Endothelial cell of umbilical vein (primary cell): ENCODE measurements around the gene SYCP1.

ENCODE experiments used
- EZH2 ChIP-seq: IDR thresholded peaks from 2 replicates; pipeline ENCODE4 v1.6.1; 2012; ENCODE audit warnings: borderline replicate concordance, low read depth, mild to moderate bottlenecking, moderate library complexity, low read length, inconsistent platforms; ENCODE audit not compliant: severe bottlenecking
- MAX ChIP-seq: IDR thresholded peaks from 2 replicates; pipeline ENCODE4 v1.6.1; 2011; ENCODE audit not compliant: insufficient read depth, insufficient read length
- MYC ChIP-seq: IDR thresholded peaks from one replicate; pipeline ENCODE4 v1.6.1; 2011; ENCODE audit warnings: mild to moderate bottlenecking, low read depth, low read length
- POLR2A ChIP-seq: IDR thresholded peaks from 2 replicates; pipeline ENCODE4 v1.6.1; 2012; ENCODE audit warnings: low read depth, mild to moderate bottlenecking, control low read depth, low read length
- POLR2AphosphoS5 ChIP-seq: IDR thresholded peaks from 2 replicates; pipeline ENCODE4 v1.6.1; 2012; ENCODE audit warnings: low read depth, mild to moderate bottlenecking, control low read depth, low read length, moderate library complexity; ENCODE audit not compliant: insufficient read depth
- TF ChIP-seq, protein P1 (sequence below), 2 donors: IDR thresholded peaks; 1 replicate in 1 of 2; 2 replicates in 1 of 2; pipeline ENCODE4 v1.5.1; 2011; ENCODE audit warnings: low read length in 2 of 2, mild to moderate bottlenecking in 2 of 2, moderate library complexity in 2 of 2, control low read depth in 1 of 2, inconsistent platforms in 1 of 2, low read depth in 1 of 2; ENCODE audit not compliant: insufficient read depth in 1 of 2; ENCODE audit errors: extremely low read depth in 1 of 2

DNA sequence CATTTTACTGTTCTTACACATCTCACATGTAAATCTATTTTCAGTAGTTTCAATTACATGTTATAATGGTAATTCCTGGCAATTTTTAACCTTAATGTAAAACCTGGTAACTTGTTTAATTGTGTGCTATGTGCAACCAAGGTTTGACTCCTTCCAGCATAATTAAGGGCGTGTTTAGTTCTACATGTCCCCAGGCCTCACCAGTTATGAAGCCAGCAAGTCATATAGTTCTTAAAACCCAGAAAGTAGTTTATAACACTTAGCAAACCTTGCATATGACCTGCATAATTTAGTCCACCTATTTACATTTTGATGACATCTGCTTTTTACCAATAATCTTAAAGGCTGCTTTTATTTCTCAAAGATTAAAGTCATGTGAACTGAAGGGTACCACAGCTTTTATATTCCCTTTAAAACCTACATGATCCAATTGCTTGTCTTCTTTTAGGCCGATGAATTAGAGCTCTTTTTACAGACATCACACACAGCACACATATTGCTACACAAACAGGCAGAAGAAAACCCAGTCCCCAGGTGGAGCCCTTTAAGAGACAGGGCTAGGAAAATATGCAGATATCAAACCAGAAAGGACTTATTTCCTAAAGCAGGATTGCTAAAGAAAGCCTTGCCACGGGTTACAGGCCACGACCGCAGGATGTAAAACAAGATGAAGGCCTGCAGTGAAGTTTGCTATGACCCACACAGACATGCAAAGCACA, 23.2 kb upstream of the SYCP1 start:
- TF ChIP-seq POLR2A, result no peak
- TF ChIP-seq, protein P1, sequence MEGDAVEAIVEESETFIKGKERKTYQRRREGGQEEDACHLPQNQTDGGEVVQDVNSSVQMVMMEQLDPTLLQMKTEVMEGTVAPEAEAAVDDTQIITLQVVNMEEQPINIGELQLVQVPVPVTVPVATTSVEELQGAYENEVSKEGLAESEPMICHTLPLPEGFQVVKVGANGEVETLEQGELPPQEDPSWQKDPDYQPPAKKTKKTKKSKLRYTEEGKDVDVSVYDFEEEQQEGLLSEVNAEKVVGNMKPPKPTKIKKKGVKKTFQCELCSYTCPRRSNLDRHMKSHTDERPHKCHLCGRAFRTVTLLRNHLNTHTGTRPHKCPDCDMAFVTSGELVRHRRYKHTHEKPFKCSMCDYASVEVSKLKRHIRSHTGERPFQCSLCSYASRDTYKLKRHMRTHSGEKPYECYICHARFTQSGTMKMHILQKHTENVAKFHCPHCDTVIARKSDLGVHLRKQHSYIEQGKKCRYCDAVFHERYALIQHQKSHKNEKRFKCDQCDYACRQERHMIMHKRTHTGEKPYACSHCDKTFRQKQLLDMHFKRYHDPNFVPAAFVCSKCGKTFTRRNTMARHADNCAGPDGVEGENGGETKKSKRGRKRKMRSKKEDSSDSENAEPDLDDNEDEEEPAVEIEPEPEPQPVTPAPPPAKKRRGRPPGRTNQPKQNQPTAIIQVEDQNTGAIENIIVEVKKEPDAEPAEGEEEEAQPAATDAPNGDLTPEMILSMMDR (IDR thresholded peaks at IDR 0.05; ENCODE audit: extremely low read depth in 1 of 2, insufficient read depth in 1 of 2, low read depth in 1 of 2, low read length in 2 of 2), result no peak
- no peak for TF ChIP-seq EZH2
- no peak for TF ChIP-seq MAX
- no peak for TF ChIP-seq MYC
- TF ChIP-seq POLR2AphosphoS5, result no peak
